ENCODE measurements around the gene KLHDC2. TPM values are rescaled to one million over a fixed set of nuclear protein-coding genes. Genes with fewer than 3 reads are reported as not detected.

Gene KLHDC2
- total and polyA plus RNA-seq, 2 donors (not counting 1 experiment from before 2014, with no cell fraction given), result 59.1 to 135 TPM

DNA sequence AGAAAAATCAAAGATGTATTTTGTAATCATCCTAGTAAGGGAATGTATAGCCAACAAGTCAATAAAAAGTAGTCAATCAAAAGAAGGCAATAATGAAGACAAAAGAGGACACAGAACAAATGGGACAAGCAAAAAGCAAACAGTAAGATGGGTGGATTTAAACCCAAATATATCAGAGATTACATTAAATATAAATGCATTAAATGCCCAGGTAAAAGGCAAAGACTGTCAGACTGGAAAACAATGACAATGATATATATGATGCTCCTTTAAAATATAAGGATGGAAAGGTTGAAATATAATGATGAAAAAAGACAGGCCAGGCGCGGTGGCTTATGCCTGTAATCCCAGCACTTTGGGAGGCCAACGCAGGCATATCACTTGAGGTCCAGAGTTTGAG lies 48.9 kb downstream of the KLHDC2 start:
- TF ChIP-seq CTCF (conservative IDR thresholded peaks at IDR 0.05 in 1 of 2, IDR thresholded peaks at IDR 0.05 in 1 of 2; ENCODE audit: low read depth in 1 of 2, low read length in 2 of 2), result no peak
- Histone ChIP-seq H3K4me1 (ENCODE audit: control insufficient read depth, extremely low read depth, insufficient read depth, low read length) (no peaks in the 10 kb centered on the region), H3K9me3 (ENCODE audit: control insufficient read depth, insufficient read depth, low read depth, low read length) (no peaks in the 10 kb centered on the region), H3K27me3 (ENCODE audit: control insufficient read depth, insufficient read depth, low read length) (no peaks in the 10 kb centered on the region), H3K27ac (ENCODE audit: insufficient read depth, low read length) (no peak overlapping the region), H3K36me3 (ENCODE audit: control insufficient read depth, insufficient read depth, low read length) (peaks cover 2% of the 10 kb centered on the region), H3K4me3 (replicated peaks in 1 of 4; ENCODE audit: control extremely low read depth in 1 of 4, insufficient read depth in 1 of 4, low read depth in 3 of 4, low read length in 4 of 4) (no peak overlapping the region), H3K79me2 (ENCODE audit: control insufficient read depth, insufficient read depth, low read length) (no peaks in the 10 kb centered on the region), H3K9ac (ENCODE audit: insufficient read depth, low read length) (no peak overlapping the region), H4K20me1 (ENCODE audit: control insufficient read depth, extremely low read depth, insufficient read depth, low read length) (no peaks in the 10 kb centered on the region), H2AFZ (ENCODE audit: low read length) (no peak overlapping the region), H3K4me2 (ENCODE audit: extremely low read depth, insufficient read depth, low read length) (no peak overlapping the region)
- no peak for DNase-seq (ENCODE audit: low read depth in 2 of 2)

GRCh38 chr14:49820176-49820575 lies 52.2 kb downstream of the KLHDC2 start:
- Histone ChIP-seq H3K27me3 (ENCODE audit: control insufficient read depth, insufficient read depth, low read length) (no peaks in the 10 kb centered on the region), H3K79me2 (ENCODE audit: control insufficient read depth, insufficient read depth, low read length) (no peaks in the 10 kb centered on the region), H3K9me3 (ENCODE audit: control insufficient read depth, insufficient read depth, low read depth, low read length) (no peaks in the 10 kb centered on the region), H2AFZ (ENCODE audit: low read length) (no peak overlapping the region), H3K36me3 (ENCODE audit: control insufficient read depth, insufficient read depth, low read length) (peaks cover 5% of the 10 kb centered on the region), H3K4me1 (ENCODE audit: control insufficient read depth, extremely low read depth, insufficient read depth, low read length) (no peaks in the 10 kb centered on the region), H3K4me3 (replicated peaks in 1 of 4; ENCODE audit: control extremely low read depth in 1 of 4, insufficient read depth in 1 of 4, low read depth in 3 of 4, low read length in 4 of 4) (no peak overlapping the region), H4K20me1 (ENCODE audit: control insufficient read depth, extremely low read depth, insufficient read depth, low read length) (no peaks in the 10 kb centered on the region), H3K4me2 (ENCODE audit: extremely low read depth, insufficient read depth, low read length) (no peak overlapping the region), H3K9ac (ENCODE audit: insufficient read depth, low read length) (no peak overlapping the region), H3K27ac (ENCODE audit: insufficient read depth, low read length) (no peak overlapping the region)
- no peak for DNase-seq (ENCODE audit: low read depth in 2 of 2)
- TF ChIP-seq EZH2 (IDR thresholded peaks at IDR 0.05; ENCODE audit: low read length, missing control alignments) (no peak), CTCF (conservative IDR thresholded peaks at IDR 0.05 in 1 of 2, IDR thresholded peaks at IDR 0.05 in 1 of 2; ENCODE audit: low read depth in 1 of 2, low read length in 2 of 2) (no peak)

DNA sequence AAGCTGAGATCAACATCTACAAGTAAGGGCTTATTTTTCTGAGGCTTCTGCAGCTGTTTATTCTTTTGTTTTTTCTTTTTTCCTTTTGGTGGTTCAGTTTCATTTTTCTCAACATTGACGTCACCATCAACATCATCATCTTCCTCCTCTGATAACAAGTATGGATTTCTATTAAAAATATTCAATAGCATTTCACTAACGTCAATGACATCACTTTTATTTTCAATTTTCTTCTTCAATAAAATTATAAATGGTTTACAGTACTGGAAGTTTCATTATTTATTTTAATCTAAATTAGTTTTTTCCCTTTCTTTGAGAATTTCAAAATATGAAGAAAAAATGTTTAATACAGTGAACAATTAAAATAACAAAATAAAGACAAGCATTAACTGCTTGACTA lies 60.7 kb downstream of the KLHDC2 start:
- no peaks in the 10 kb centered on the region for H3K79me2 ChIP-seq (ENCODE audit: control insufficient read depth, insufficient read depth, low read length)
- no peak overlapping the region for H3K4me3 ChIP-seq (replicated peaks in 1 of 4; ENCODE audit: control extremely low read depth in 1 of 4, insufficient read depth in 1 of 4, low read depth in 3 of 4, low read length in 4 of 4)
- no peak overlapping the region for H3K27ac ChIP-seq (ENCODE audit: insufficient read depth, low read length)
- no peak for DNase-seq (ENCODE audit: low read depth in 2 of 2)
- peaks cover 10% of the 10 kb centered on the region for H3K36me3 ChIP-seq (ENCODE audit: control insufficient read depth, insufficient read depth, low read length)
- H3K27me3 ChIP-seq (ENCODE audit: control insufficient read depth, insufficient read depth, low read length), result no peaks in the 10 kb centered on the region
- H2AFZ ChIP-seq (ENCODE audit: low read length), result no peak overlapping the region
- TF ChIP-seq CTCF (conservative IDR thresholded peaks at IDR 0.05 in 1 of 2, IDR thresholded peaks at IDR 0.05 in 1 of 2; ENCODE audit: low read depth in 1 of 2, low read length in 2 of 2) (no peak), EZH2 (IDR thresholded peaks at IDR 0.05; ENCODE audit: low read length, missing control alignments) (no peak)
- H4K20me1 ChIP-seq (ENCODE audit: control insufficient read depth, extremely low read depth, insufficient read depth, low read length), result no peaks in the 10 kb centered on the region
- H3K4me2 ChIP-seq (ENCODE audit: extremely low read depth, insufficient read depth, low read length), result no peak overlapping the region
- H3K9ac ChIP-seq (ENCODE audit: insufficient read depth, low read length), result no peak overlapping the region
- H3K9me3 ChIP-seq (ENCODE audit: control insufficient read depth, insufficient read depth, low read depth, low read length), result no peaks in the 10 kb centered on the region
- no peaks in the 10 kb centered on the region for H3K4me1 ChIP-seq (ENCODE audit: control insufficient read depth, extremely low read depth, insufficient read depth, low read length)

Other genes starting within 250 kb of the KLHDC2 start
- 1,182 and 1,369 TPM in 2 replicates for gene RPS29, start 181.8 kb upstream of the KLHDC2 start, total RNA-seq
- gene RPS29, start 181.8 kb upstream of the KLHDC2 start, polyA plus RNA-seq, result 6,852 and 7,256 TPM in 2 replicates
- gene LRR1, start 169.2 kb upstream of the KLHDC2 start, total RNA-seq, result 9.5 and 10.7 TPM in 2 replicates
- 10.9 and 26.0 TPM in 2 replicates for gene LRR1, start 169.2 kb upstream of the KLHDC2 start, polyA plus RNA-seq
- 281 and 528 TPM in 2 replicates for gene RPL36AL, start 147.5 kb upstream of the KLHDC2 start, total RNA-seq
- gene RPL36AL, start 147.5 kb upstream of the KLHDC2 start, polyA plus RNA-seq, result 383 and 523 TPM in 2 replicates
- 50.3 and 60.4 TPM in 2 replicates for gene MGAT2, start 147.4 kb upstream of the KLHDC2 start, total RNA-seq
- gene MGAT2, start 147.4 kb upstream of the KLHDC2 start, polyA plus RNA-seq, result 55.7 and 64.5 TPM in 2 replicates
- gene DNAAF2, start 132.9 kb upstream of the KLHDC2 start, total RNA-seq, result 9.1 and 10.3 TPM in 2 replicates
- gene DNAAF2, start 132.9 kb upstream of the KLHDC2 start, polyA plus RNA-seq, result 6.1 and 6.5 TPM in 2 replicates
- gene POLE2, start 79.9 kb upstream of the KLHDC2 start, total RNA-seq, result 3.1 and 4.5 TPM in 2 replicates
- gene POLE2, start 79.9 kb upstream of the KLHDC2 start, polyA plus RNA-seq, result 8.7 and 18.6 TPM in 2 replicates
- 5.4 and 5.8 TPM in 2 replicates for gene KLHDC1, start 75.0 kb upstream of the KLHDC2 start, total RNA-seq
- gene KLHDC1, start 75.0 kb upstream of the KLHDC2 start, polyA plus RNA-seq, result 0.51 and 0.85 TPM in 2 replicates
- 61.4 and 68.9 TPM in 2 replicates for gene NEMF, start 84.6 kb downstream of the KLHDC2 start, total RNA-seq
- gene NEMF, start 84.6 kb downstream of the KLHDC2 start, polyA plus RNA-seq, result 39.5 TPM in 2 replicates
- 48.8 and 67.4 TPM in 2 replicates for gene ARF6, start 124.9 kb downstream of the KLHDC2 start, total RNA-seq
- gene ARF6, start 124.9 kb downstream of the KLHDC2 start, polyA plus RNA-seq, result 54.7 and 71.5 TPM in 2 replicates

All from fibroblast of lung (primary cell).